Measurements from ENCODE around the gene PIEZO2. TPM values are rescaled to one million over a fixed set of nuclear protein-coding genes. Genes with fewer than 3 reads are reported as not detected.
"Not testable (repeated sequence)": the region's sequence is repeated elsewhere in the genome, so short reads cannot be mapped to it uniquely, and the experiment has no call there.

The PIEZO2 gene
- total and polyA plus RNA-seq, 4 donors: 2.6 to 233 (median 18.8) TPM

GRCh38 chr18:10660179-10660884, 489.0 kb downstream of the PIEZO2 start:
- H3K36me3 ChIP-seq (ENCODE audit: control insufficient read depth in 4 of 4, insufficient read depth in 4 of 4, low read length in 4 of 4): no peaks in the 10 kb centered on the region
- H3K4me3 ChIP-seq: no peak overlapping the region
- H3K27me3 ChIP-seq (ENCODE audit: control insufficient read depth in 3 of 3, insufficient read depth in 3 of 3, low read length in 2 of 3): no peaks in the 10 kb centered on the region
- WGBS, 2 donors: 55 to 71% methylated on average over 13 of the region's 13 CpGs
- H3K27ac ChIP-seq (ENCODE audit: low read depth in 1 of 2, low read length in 1 of 2): no peak overlapping the region
- no peak for TF ChIP-seq CTCF (IDR thresholded peaks at IDR 0.05; ENCODE audit: control extremely low read depth, extremely low read depth)
- peak overlapping the region in 1 of 2 donors; percentile 69 for H3K9ac ChIP-seq (ENCODE audit: insufficient read depth in 1 of 2, low read length in 2 of 2)
- no peaks in the 10 kb centered on the region for H3K9me3 ChIP-seq (ENCODE audit: control insufficient read depth in 4 of 4, insufficient read depth in 3 of 4, low read length in 3 of 4)
- DNase-seq (peak; percentile 81 to 89 (median 88)), ATAC-seq (ENCODE audit: insufficient read depth, low FRiP score) (no peak)
- peaks cover 0 to 18% (median 0%) of the 10 kb centered on the region in 5 donors for H3K4me1 ChIP-seq (ENCODE audit: control insufficient read depth in 5 of 5, insufficient read depth in 5 of 5, low read length in 5 of 5)

GRCh38 chr18:10659594-10659993, 489.8 kb downstream of the PIEZO2 start:
- no peak for DNase-seq
- H3K4me1 ChIP-seq (ENCODE audit: control insufficient read depth in 5 of 5, insufficient read depth in 5 of 5, low read length in 5 of 5): peaks cover 0 to 18% (median 0%) of the 10 kb centered on the region in 5 donors
- H3K9me3 ChIP-seq (ENCODE audit: control insufficient read depth in 4 of 4, insufficient read depth in 3 of 4, low read length in 3 of 4): no peaks in the 10 kb centered on the region
- no peak overlapping the region for H3K4me3 ChIP-seq
- TF ChIP-seq CTCF (IDR thresholded peaks at IDR 0.05; ENCODE audit: control extremely low read depth, extremely low read depth): no peak
- H3K36me3 ChIP-seq (ENCODE audit: control insufficient read depth in 4 of 4, insufficient read depth in 4 of 4, low read length in 4 of 4): no peaks in the 10 kb centered on the region
- no peak overlapping the region for H3K27ac ChIP-seq (ENCODE audit: low read depth in 1 of 2, low read length in 1 of 2)
- no peak overlapping the region for H3K9ac ChIP-seq (ENCODE audit: insufficient read depth in 1 of 2, low read length in 2 of 2)
- WGBS, 2 donors: 59 to 67% methylated on average over 5 of the region's 5 CpGs
- ATAC-seq (ENCODE audit: insufficient read depth, low FRiP score): no peak
- H3K27me3 ChIP-seq (ENCODE audit: control insufficient read depth in 3 of 3, insufficient read depth in 3 of 3, low read length in 2 of 3): no peaks in the 10 kb centered on the region

- Histone ChIP-seq H3K27me3 (ENCODE audit: control insufficient read depth in 3 of 3, insufficient read depth in 3 of 3, low read length in 2 of 3) (no peaks in the 10 kb centered on the region), H3K4me1 (ENCODE audit: control insufficient read depth in 5 of 5, insufficient read depth in 5 of 5, low read length in 5 of 5) (peaks cover 0 to 18% (median 0%) of the 10 kb centered on the region in 5 donors), H3K27ac (ENCODE audit: low read depth in 1 of 2, low read length in 1 of 2) (no peak overlapping the region), H3K9me3 (ENCODE audit: control insufficient read depth in 4 of 4, insufficient read depth in 3 of 4, low read length in 3 of 4) (no peaks in the 10 kb centered on the region), H3K36me3 (ENCODE audit: control insufficient read depth in 4 of 4, insufficient read depth in 4 of 4, low read length in 4 of 4) (no peaks in the 10 kb centered on the region), H3K9ac (ENCODE audit: insufficient read depth in 1 of 2, low read length in 2 of 2) (no peak overlapping the region), H3K4me3 (no peak overlapping the region)
- ATAC-seq (ENCODE audit: insufficient read depth, low FRiP score) (no peak), DNase-seq (no peak)
- 69 to 74% methylated on average over 5 of the region's 5 CpGs for WGBS, 2 donors
- no peak for TF ChIP-seq CTCF (IDR thresholded peaks at IDR 0.05; ENCODE audit: control extremely low read depth, extremely low read depth)
Measured at GRCh38 chr18:10659000-10659399, 490.4 kb downstream of the PIEZO2 start.

- H3K9me3 ChIP-seq (ENCODE audit: control insufficient read depth in 4 of 4, insufficient read depth in 3 of 4, low read length in 3 of 4); H3K4me3 ChIP-seq; H3K27ac ChIP-seq (ENCODE audit: low read depth in 1 of 2, low read length in 1 of 2); H3K4me1 ChIP-seq (ENCODE audit: control insufficient read depth in 5 of 5, insufficient read depth in 5 of 5, low read length in 5 of 5); ATAC-seq (ENCODE audit: insufficient read depth, low FRiP score); H3K27me3 ChIP-seq (ENCODE audit: control insufficient read depth in 3 of 3, insufficient read depth in 3 of 3, low read length in 2 of 3); DNase-seq; H3K36me3 ChIP-seq (ENCODE audit: control insufficient read depth in 4 of 4, insufficient read depth in 4 of 4, low read length in 4 of 4); H3K9ac ChIP-seq (ENCODE audit: insufficient read depth in 1 of 2, low read length in 2 of 2): not testable (repeated sequence)
- WGBS, 2 donors: 39 to 44% methylated on average over 4 of the region's 5 CpGs
Measured at GRCh38 chr18:10644003-10644402, 505.4 kb downstream of the PIEZO2 start.

- not testable (repeated sequence) for H3K9me3 ChIP-seq (ENCODE audit: control insufficient read depth in 4 of 4, insufficient read depth in 3 of 4, low read length in 3 of 4); DNase-seq; H3K36me3 ChIP-seq (ENCODE audit: control insufficient read depth in 4 of 4, insufficient read depth in 4 of 4, low read length in 4 of 4); H3K4me1 ChIP-seq (ENCODE audit: control insufficient read depth in 5 of 5, insufficient read depth in 5 of 5, low read length in 5 of 5); H3K27ac ChIP-seq (ENCODE audit: low read depth in 1 of 2, low read length in 1 of 2); ATAC-seq (ENCODE audit: insufficient read depth, low FRiP score); H3K27me3 ChIP-seq (ENCODE audit: control insufficient read depth in 3 of 3, insufficient read depth in 3 of 3, low read length in 2 of 3); H3K9ac ChIP-seq (ENCODE audit: insufficient read depth in 1 of 2, low read length in 2 of 2); H3K4me3 ChIP-seq
- WGBS, 2 donors: 40 to 67% methylated on average over 1 of the region's 5 CpGs
Measured at GRCh38 chr18:10642915-10643524, 506.3 kb downstream of the PIEZO2 start.

- H3K9me3 ChIP-seq (ENCODE audit: control insufficient read depth in 4 of 4, insufficient read depth in 3 of 4, low read length in 3 of 4); ATAC-seq (ENCODE audit: insufficient read depth, low FRiP score); H3K27me3 ChIP-seq (ENCODE audit: control insufficient read depth in 3 of 3, insufficient read depth in 3 of 3, low read length in 2 of 3); DNase-seq; H3K9ac ChIP-seq (ENCODE audit: insufficient read depth in 1 of 2, low read length in 2 of 2); H3K36me3 ChIP-seq (ENCODE audit: control insufficient read depth in 4 of 4, insufficient read depth in 4 of 4, low read length in 4 of 4); H3K4me3 ChIP-seq; H3K4me1 ChIP-seq (ENCODE audit: control insufficient read depth in 5 of 5, insufficient read depth in 5 of 5, low read length in 5 of 5); H3K27ac ChIP-seq (ENCODE audit: low read depth in 1 of 2, low read length in 1 of 2): not testable (repeated sequence)
- 84 to 96% methylated on average over 5 to 6 of the region's 6 CpGs for WGBS, 2 donors
Measured at GRCh38 chr18:10638539-10638885, 510.9 kb downstream of the PIEZO2 start.
